Keratinocyte (primary cell): Measurements from ENCODE around the gene DISP2. TPM values are rescaled to one million over a fixed set of nuclear protein-coding genes. Genes with fewer than 3 reads are reported as not detected.

ENCODE experiments used
- DNase-seq: peaks from one replicate; pipeline ENCODE4 v3.0.0-alpha.2; 2011; ENCODE audit warnings: low read depth, missing footprints, low spot score
- FAIRE-seq: peaks from 2 replicates; lab custom pipeline; 2011; peaks lifted over from hg19 to GRCh38; lab: Jason Lieb, UNC
- H2AFZ ChIP-seq: 2 replicates; pipeline ENCODE4 v1.6.0; 2012; ENCODE audit warnings: low read length, control low read depth, inconsistent platforms; ENCODE audit not compliant: control insufficient read depth
- H3K27ac ChIP-seq: 2 replicates; pipeline ENCODE4 v1.5.1; 2011; ENCODE audit warnings: low read length; ENCODE audit not compliant: control insufficient read depth, insufficient read depth
- H3K27me3 ChIP-seq: 3 replicates; pipeline ENCODE4 v1.6.0; 2011; ENCODE audit warnings: low read length; ENCODE audit not compliant: control insufficient read depth, insufficient read depth; ENCODE audit errors: extremely low read depth
- H3K36me3 ChIP-seq, 2 experiments: 2 replicates in 1 of 2; 3 replicates in 1 of 2; pipeline ENCODE4 v1.5.1; 2011; ENCODE audit warnings: low read length in 2 of 2, mild to moderate bottlenecking in 1 of 2; ENCODE audit not compliant: control insufficient read depth in 2 of 2, insufficient read depth in 2 of 2; ENCODE audit errors: extremely low read depth in 1 of 2
- H3K4me1 ChIP-seq: 3 replicates; pipeline ENCODE4 v1.5.1; 2011; ENCODE audit warnings: low read length; ENCODE audit not compliant: control insufficient read depth, insufficient read depth; ENCODE audit errors: extremely low read depth
- H3K4me2 ChIP-seq: 3 replicates; pipeline ENCODE4 v1.6.0; 2011; ENCODE audit warnings: low read depth, low read length; ENCODE audit not compliant: control insufficient read depth, insufficient read depth; ENCODE audit errors: extremely low read depth
- H3K4me3 ChIP-seq, 3 experiments: fragments of 200-600 bp in 1 of 3; sonication (generic) in 1 of 3; 2 replicates in 2 of 3; 3 replicates in 1 of 3; pipeline ENCODE4 v1.5.1; 2011 to 2016; ENCODE audit warnings: low read length in 3 of 3, mild to moderate bottlenecking in 3 of 3, control low read depth in 2 of 3, inconsistent platforms in 1 of 3, low read depth in 1 of 3, mixed read lengths in 1 of 3, mixed run types in 1 of 3, moderate library complexity in 1 of 3; ENCODE audit not compliant: control insufficient read depth in 2 of 3, insufficient read depth in 2 of 3; ENCODE audit errors: extremely low read depth in 1 of 3
- H3K79me2 ChIP-seq: 2 replicates; pipeline ENCODE4 v1.6.0; 2012; ENCODE audit warnings: low read length; ENCODE audit not compliant: control insufficient read depth, insufficient read depth
- H3K9ac ChIP-seq: 3 replicates; pipeline ENCODE4 v1.6.0; 2011; ENCODE audit warnings: low read length; ENCODE audit not compliant: control insufficient read depth, insufficient read depth; ENCODE audit errors: extremely low read depth
- H3K9me1 ChIP-seq: 3 replicates; pipeline ENCODE4 v1.6.0; 2011; ENCODE audit warnings: low read length; ENCODE audit not compliant: control insufficient read depth, insufficient read depth; ENCODE audit errors: extremely low read depth
- H3K9me3 ChIP-seq: 2 replicates; pipeline ENCODE4 v1.5.1; 2012; ENCODE audit warnings: low read depth, low read length; ENCODE audit not compliant: control insufficient read depth
- H4K20me1 ChIP-seq: 3 replicates; pipeline ENCODE4 v1.6.0; 2011; ENCODE audit warnings: low read length; ENCODE audit not compliant: control insufficient read depth, insufficient read depth; ENCODE audit errors: extremely low read depth
- CTCF ChIP-seq, 3 experiments: IDR thresholded peaks in 1 of 3; conservative IDR thresholded peaks in 1 of 3; optimal IDR thresholded peaks in 1 of 3; 2 replicates in 2 of 3; 3 replicates in 1 of 3; pipeline versions ENCODE3 to v1.5.1; 2011; ENCODE audit warnings: low read length in 3 of 3, mild to moderate bottlenecking in 3 of 3, moderate library complexity in 2 of 3, control low read depth in 1 of 3, inconsistent platforms in 1 of 3; ENCODE audit not compliant: insufficient read depth in 2 of 3; ENCODE audit errors: extremely low read depth in 1 of 3
- EZH2 ChIP-seq: IDR thresholded peaks from one replicate; pipeline ENCODE4 v1.6.1; 2012; ENCODE audit warnings: inconsistent platforms, mild to moderate bottlenecking, low read length, moderate library complexity
- dilution Hi-C: fragments of 300-500 bp; cut with MboI; formaldehyde crosslinking; loops from one replicate; pipeline ENCODE4 v1.7.0; 2020; ENCODE audit warnings: low sequenced_read_pairs; ENCODE audit not compliant: extremely low pct_ligation_motif_present
- polyA plus RNA-seq, 5 experiments: library from polyadenylated mRNA; depleted of rRNA in 3 of 5; stranded (reverse) in 3 of 5; stranded (forward) in 1 of 5; unstranded in 1 of 5; fragments of >200 nt; gene quantifications; 1 replicate in 1 of 5; 2 replicates in 3 of 5; 3 replicates in 1 of 5; pipeline versions ENCODE4 v1.2.1 to v1.2.3, GENCODE V29; 2011 to 2012; ENCODE audit warnings: missing spikeins in 2 of 5, low read depth in 1 of 5, low replicate concordance in 1 of 5

DISP2 gene
- polyA plus RNA-seq, 1 donor (not counting 4 experiments of a cell fraction or from before 2014, with no cell fraction given), result 0.12 TPM

GRCh38 chr15:40392986-40393948 lies 35.2 kb downstream of the DISP2 start:
- DNase-seq (no peak), FAIRE-seq (no peak)
- no peak for TF ChIP-seq CTCF (optimal IDR thresholded peaks at IDR 0.05 in 1 of 3, IDR thresholded peaks at IDR 0.05 in 1 of 3, conservative IDR thresholded peaks at IDR 0.05 in 1 of 3; ENCODE audit: extremely low read depth in 1 of 3, insufficient read depth in 2 of 3, low read length in 3 of 3)
- TF ChIP-seq EZH2, result no peak
- Histone ChIP-seq H2AFZ (no peak overlapping the region), H3K36me3 (peaks cover 14 to 33% of the 10 kb centered on the region in 2 experiments), H3K4me3 (no peak overlapping the region), H3K4me2 (no peak overlapping the region), H3K4me1 (no peaks in the 10 kb centered on the region), H3K27me3 (no peaks in the 10 kb centered on the region), H3K9me3 (no peaks in the 10 kb centered on the region), H3K9ac (no peak overlapping the region), H3K79me2 (no peaks in the 10 kb centered on the region), H3K27ac (peak overlapping the region; percentile 26), H4K20me1 (no peaks in the 10 kb centered on the region), H3K9me1 (no peaks in the 10 kb centered on the region)
- dilution Hi-C loops, result no loop called here

GRCh38 chr15:40397688-40398412 lies 39.8 kb downstream of the DISP2 start:
- H3K9me1 ChIP-seq, result no peaks in the 10 kb centered on the region
- H3K9ac ChIP-seq, result no peak overlapping the region
- H2AFZ ChIP-seq, result no peak overlapping the region
- no peak overlapping the region for H3K4me3 ChIP-seq
- no peak overlapping the region for H3K27ac ChIP-seq
- TF ChIP-seq EZH2, result no peak
- no peak for TF ChIP-seq CTCF (optimal IDR thresholded peaks at IDR 0.05 in 1 of 3, IDR thresholded peaks at IDR 0.05 in 1 of 3, conservative IDR thresholded peaks at IDR 0.05 in 1 of 3; ENCODE audit: extremely low read depth in 1 of 3, insufficient read depth in 2 of 3, low read length in 3 of 3)
- DNase-seq, result no peak
- no peaks in the 10 kb centered on the region for H3K27me3 ChIP-seq
- no peak overlapping the region for H3K4me2 ChIP-seq
- H4K20me1 ChIP-seq, result no peaks in the 10 kb centered on the region
- dilution Hi-C loops, result no loop called here
- H3K9me3 ChIP-seq, result no peaks in the 10 kb centered on the region
- H3K4me1 ChIP-seq, result no peaks in the 10 kb centered on the region
- peaks cover 3 to 15% of the 10 kb centered on the region in 2 experiments for H3K36me3 ChIP-seq
- H3K79me2 ChIP-seq, result no peaks in the 10 kb centered on the region
- no peak for FAIRE-seq
